ENCODE measurements around the gene ARL2BP.
"Not testable (repeated sequence)": the region's sequence is repeated elsewhere in the genome, so short reads cannot be mapped to it uniquely, and the experiment has no call there.

The ARL2BP gene

DNA sequence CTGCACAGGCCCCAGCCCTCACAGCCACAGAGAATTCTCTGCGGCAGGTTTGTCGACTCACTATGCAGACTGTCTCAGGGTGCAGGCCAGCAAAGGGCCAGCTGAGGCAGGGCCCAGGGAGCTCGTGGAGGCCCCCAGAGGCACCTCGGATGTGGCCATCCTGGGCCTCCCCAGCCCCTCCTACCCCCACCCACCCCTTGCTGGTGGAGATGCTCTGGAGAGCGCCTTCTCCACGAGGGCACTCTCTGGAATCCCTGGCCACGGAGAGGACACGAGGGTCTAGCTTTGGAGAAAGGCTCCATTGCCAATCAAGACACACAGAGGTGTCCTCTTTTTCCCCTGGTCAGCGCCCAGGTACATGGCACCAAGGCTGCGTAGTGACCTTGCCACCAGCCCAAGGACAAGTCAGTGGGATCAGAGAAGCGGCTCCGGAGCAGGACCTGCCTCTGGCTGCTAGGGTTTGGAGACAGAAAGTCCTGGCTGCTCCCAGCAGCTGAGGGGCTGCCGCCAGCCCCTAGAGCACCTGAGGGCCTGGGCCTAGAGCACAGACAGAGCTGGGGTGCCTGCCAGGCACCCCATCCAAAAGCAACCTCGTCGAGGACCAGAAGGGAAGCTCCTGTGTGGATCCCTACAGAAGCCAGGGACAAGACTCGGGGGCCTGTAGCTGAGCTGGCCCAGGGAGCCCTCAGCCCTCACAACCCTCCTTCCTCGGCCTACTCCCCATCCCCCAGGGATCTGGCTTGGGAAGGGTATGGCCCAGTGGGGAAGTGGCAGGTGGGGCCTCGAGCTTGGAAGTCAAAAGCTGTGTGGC lies 18.7 kb downstream of the ARL2BP start:
- no peak for DNase-seq (ENCODE audit: low read depth)

- DNase-seq (ENCODE audit: low read depth) = no peak
These were observed 19.3 kb downstream of the ARL2BP start for GRCh38 chr16:57264381-57264780.

DNA sequence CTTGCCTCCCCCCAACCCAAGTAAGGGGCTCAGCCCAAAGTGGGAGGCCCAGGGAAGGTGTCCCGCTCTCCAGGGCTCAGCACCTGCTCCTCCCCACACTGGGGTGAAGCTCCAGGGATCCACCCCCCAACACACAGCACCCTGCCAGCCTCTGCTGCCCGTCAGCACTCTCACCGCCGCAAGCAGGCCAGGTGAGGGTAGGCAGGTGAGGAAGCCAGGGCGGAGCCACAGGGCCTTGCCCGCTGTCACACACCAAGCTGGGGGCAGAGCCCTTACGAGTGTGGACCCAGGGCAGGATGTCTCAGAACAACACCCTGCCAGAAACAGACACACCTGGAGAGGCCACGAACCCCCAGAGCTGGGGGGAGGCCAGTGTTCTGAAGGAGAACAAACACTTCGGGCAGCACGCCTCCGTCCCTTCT lies 19.9 kb downstream of the ARL2BP start:
- no peak for DNase-seq (ENCODE audit: low read depth)

GRCh38 chr16:57265850-57266530 lies 20.9 kb downstream of the ARL2BP start:
- DNase-seq (ENCODE audit: low read depth) = peak; percentile 11

GRCh38 chr16:57266531-57267260 lies 21.6 kb downstream of the ARL2BP start:
- DNase-seq (ENCODE audit: low read depth) = no peak

GRCh38 chr16:57267343-57267742 lies 22.3 kb downstream of the ARL2BP start:
- DNase-seq (ENCODE audit: low read depth) = not testable (repeated sequence)

DNA sequence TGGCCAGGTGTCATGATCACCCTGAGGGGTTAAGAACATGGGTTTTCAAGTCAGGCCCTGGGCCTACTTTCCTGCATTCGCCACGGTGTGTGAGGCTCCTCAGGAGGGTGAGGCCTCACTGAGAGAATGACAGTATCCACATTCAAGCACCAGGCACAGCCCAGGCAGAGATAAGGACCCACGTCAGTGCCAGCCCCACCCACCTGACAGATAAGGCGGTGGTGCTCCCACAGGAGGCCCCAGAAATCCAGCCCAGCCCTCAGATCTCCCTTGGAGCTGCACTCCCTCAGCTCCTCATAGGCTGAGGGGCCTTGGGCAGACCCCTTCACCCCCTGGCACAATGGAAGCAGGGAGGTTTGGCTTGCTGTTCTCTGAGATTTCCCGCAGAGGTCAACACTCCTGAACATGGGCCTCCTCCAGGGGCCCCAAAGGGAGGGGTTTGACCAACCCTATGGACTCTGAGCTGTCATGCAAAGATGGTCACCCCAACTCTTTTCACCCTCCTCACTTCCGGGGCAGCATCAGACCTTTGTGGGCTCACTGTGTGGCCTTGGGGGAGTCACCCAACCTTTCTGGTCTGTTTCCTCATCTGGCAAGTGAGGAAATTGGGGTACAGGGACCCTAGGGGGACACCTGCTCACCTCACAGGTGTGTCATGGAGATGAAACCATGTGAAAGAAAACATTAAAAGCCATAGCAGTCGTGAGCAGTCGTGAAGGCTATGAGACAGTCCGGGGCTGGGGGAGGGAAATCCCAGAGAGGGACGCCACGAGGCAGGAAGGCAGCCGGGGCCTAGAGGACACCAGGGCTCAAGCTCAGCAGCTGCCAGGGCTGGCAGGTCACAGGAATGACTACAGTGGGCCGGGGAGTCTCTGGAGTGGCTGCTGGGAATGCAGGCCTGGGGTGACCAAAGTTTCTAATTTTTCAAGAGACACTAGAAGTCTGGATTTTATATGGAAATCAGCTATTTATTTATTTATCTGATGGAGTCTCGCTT lies 24.0 kb downstream of the ARL2BP start:
- no peak for DNase-seq (ENCODE audit: low read depth)

- DNase-seq (ENCODE audit: low read depth) = no peak
These were observed 25.4 kb downstream of the ARL2BP start for GRCh38 chr16:57270221-57271062.

- DNase-seq (ENCODE audit: low read depth) = no peak
These were observed 25.9 kb downstream of the ARL2BP start for GRCh38 chr16:57271063-57271345.

DNA sequence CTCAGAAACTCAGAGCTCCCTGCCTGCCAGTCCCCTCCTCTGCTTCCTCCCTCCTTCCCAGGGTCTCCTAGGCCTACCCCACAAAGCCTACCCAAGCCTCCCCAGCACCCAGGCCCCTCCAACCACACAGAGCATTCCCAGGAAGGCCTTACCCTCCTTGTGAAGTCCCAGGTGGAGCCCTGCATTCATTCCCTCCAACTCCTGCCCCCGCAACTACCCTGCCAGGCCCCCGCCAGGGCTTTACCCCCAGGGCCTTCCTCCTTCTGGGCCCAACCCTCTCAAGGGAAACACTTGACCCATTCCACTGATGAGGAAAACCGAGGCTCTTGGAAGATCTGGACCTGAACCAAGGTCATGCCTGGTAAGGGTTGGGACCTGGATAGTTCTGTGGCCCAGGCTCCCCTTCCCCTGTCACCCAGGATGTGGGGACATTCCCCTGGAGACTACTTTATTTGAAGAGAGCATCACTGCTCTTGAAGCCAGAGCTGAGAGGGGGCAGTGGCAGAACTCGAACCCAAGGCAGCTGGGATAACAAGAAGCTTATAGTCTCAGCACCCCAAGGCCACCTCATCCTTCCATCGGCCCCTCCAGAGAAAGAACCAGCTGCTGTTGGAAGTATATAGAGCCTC lies 26.9 kb downstream of the ARL2BP start:
- DNase-seq (ENCODE audit: low read depth) = no peak

DNA sequence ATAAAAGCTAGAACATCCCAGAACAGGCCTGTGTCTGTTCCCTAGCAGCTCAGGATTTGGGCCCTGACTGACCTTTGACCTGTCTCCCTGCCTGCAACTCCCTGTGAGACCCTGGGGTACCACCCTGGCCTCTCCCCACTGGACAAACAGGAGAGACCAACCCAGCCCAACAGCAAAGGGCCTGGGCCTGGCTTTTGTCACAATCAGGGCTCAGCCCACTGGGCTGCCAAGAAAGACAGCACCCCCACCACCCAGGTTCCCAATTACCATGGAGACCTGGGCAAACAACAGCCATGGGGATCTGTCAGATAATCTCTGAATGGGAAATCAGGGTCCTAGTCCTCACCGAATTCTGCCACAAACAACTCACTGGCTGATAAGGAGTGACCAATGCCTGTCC lies 28.3 kb downstream of the ARL2BP start:
- DNase-seq (ENCODE audit: low read depth) = no peak

DNA sequence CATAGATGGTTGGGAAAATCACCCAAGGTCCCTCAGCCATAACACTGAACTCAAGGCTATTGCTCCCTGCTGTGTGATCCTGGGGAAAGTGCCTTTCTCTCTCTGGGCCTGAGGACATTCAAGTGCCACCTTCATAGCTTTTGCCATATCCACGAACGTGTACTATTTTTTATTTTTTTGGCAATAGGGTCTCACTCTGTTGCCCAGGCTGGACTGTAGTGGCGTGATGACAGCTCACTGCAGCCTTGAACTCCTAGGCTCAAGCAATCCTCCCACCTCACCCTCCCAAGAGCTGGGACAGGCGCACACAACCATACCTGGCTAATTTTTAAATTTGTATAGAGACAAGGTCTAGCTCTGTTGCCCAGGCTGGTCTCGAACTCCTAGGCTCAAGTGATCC lies 28.8 kb downstream of the ARL2BP start:
- DNase-seq (ENCODE audit: low read depth) = no peak

DNA sequence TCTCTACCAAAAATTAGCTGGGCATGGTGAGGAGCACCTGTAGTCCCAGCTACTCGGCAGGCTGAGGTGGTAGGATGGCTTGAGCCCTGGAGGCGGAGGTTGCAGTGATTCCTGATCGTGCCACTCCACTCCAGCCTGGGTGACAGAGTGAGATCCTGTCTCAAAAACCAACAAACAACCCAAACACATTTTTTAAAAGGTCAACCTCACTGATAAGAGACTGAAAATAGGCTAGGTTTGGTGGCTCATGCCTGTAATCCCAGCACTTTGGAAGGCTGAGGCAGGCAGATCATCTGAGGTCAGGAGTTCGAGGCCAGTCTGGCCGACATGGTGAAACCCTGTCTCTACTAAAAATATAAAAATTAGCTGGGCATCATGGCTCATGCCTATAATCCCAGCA lies 30.9 kb downstream of the ARL2BP start:
- DNase-seq (ENCODE audit: low read depth) = not testable (repeated sequence)

DNA sequence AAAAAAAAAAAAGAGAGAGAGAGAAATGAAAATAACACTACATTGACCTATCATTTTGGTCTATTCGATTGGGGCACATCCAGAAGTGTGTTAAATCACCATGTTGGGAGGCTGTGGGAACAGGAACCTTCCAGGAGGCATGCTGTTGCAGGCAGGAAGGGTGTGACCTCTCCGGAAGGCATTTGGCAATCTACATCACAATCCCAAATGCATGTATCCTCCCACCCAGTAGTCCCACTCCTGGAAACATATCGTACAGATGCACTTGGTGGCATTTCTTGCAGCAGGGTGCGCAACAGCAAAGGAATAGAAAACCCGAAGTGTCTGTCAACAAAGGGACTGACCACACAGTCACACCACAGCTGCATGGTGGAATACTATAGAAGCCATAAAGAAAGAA lies 31.5 kb downstream of the ARL2BP start:
- DNase-seq (ENCODE audit: low read depth) = no peak

DNA sequence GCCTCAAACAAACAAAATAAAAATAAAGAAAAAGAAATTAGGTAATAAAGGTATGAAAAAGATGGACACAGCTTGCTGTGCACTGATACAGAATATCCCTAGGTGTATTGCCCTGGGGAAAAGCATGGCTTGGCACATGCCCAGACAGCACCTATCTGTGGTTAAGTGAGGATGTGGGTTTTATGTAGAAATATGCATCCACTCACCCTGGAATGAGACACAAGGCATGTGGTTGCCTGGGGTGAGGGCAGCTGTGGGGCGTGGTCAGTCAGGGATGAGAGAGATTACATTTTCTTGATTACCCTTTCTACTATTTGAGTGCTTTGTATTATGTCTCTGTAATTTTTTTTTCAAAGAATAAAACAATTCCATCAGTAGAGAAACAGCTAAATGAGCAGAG lies 32.5 kb downstream of the ARL2BP start:
- DNase-seq (ENCODE audit: low read depth) = peak; percentile 47

GRCh38 chr16:57278494-57278893 lies 33.4 kb downstream of the ARL2BP start:
- no peak for DNase-seq (ENCODE audit: low read depth)

DNA sequence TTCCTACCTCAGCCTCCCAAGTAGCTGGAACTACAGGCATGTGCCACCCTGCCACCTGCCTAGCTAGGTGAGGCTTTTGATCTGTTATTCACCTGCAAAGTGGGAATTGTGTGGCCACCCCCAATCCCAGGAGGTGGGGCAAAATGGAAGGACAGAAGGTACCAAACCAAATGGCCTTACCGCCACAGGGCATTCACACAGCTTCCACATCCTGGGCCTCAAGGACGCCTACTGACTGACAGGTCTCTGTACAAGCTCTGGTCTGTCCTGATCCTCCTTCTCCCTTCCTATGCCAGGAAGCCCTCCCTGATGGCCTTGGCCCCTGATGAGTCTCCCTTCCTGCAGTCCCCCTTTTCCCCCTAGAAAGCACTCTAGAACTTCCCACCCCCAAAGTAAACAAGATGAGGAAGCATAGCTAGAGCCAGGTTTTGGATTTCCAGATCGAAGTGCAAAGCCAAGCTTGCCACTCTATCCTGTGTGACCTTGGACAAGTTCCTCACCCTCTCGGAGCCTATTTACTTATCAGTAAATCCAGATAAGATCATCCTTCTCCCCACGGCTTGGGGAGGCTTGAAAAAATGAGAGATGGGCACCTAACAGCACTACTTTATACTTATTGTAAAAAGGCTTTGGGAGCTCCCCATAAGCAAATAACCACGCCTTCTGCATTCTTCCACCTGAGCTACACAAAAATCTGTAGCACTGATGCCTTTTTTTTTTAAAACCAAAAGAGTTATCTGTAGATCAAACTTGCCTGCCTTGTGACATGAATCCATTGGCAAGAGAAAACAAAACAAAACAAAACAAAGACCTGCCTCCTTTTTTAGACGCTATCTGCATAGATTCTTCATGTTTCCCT lies 35.0 kb downstream of the ARL2BP start:
- no peak for DNase-seq (ENCODE audit: low read depth)

DNA sequence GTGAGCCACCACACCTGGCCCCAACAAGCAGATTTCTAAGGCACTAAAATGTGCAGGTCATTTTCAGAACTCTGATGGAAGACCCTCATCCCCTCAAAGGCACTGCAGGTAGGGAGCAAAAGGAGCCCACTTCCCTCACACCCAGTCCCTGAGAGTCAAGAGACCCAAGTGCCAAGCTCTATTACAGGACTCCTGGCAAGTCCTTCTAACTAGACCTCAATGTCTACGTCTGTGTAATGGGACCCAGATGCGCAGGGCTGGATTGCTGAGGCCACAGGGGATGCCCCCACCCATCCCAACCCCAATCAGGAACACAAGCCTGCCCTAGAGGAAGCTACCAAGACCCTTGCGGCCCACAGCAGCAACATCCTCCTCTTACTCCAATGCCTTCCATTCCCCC lies 36.7 kb downstream of the ARL2BP start:
- DNase-seq (ENCODE audit: low read depth) = no peak

- no peak for DNase-seq (ENCODE audit: low read depth)
These were observed 37.6 kb downstream of the ARL2BP start for GRCh38 chr16:57282510-57283213.

Measured in non-pigmented ciliary epithelial cell (primary cell).